ENCODE data around the gene EIF5A.

- TF ChIP-seq, protein P1, sequence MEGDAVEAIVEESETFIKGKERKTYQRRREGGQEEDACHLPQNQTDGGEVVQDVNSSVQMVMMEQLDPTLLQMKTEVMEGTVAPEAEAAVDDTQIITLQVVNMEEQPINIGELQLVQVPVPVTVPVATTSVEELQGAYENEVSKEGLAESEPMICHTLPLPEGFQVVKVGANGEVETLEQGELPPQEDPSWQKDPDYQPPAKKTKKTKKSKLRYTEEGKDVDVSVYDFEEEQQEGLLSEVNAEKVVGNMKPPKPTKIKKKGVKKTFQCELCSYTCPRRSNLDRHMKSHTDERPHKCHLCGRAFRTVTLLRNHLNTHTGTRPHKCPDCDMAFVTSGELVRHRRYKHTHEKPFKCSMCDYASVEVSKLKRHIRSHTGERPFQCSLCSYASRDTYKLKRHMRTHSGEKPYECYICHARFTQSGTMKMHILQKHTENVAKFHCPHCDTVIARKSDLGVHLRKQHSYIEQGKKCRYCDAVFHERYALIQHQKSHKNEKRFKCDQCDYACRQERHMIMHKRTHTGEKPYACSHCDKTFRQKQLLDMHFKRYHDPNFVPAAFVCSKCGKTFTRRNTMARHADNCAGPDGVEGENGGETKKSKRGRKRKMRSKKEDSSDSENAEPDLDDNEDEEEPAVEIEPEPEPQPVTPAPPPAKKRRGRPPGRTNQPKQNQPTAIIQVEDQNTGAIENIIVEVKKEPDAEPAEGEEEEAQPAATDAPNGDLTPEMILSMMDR (IDR thresholded peaks at IDR 0.05; ENCODE audit: poor library complexity): no peak
- TF ChIP-seq EZH2 (IDR thresholded peaks at IDR 0.05; ENCODE audit: borderline replicate concordance): no peak
Observed at GRCh38 chr17:7284911-7285310, 22.5 kb upstream of the EIF5A start.

Measured in hepatocyte (in vitro differentiated cells).